K562 (cell line): ENCODE measurements around the gene ITPR1. TPM values are rescaled to one million over a fixed set of nuclear protein-coding genes. Genes with fewer than 3 reads are reported as not detected.
A peak's percentile ranks its signal among the peaks of the same experiment; 100 is the strongest.

Experiments used
- ATF3 ChIP-seq, 2 experiments: fragments of 450-650 bp in 1 of 2; sonication (generic) in 1 of 2; formaldehyde crosslinking in 1 of 2; IDR thresholded peaks in 1 of 2; conservative IDR thresholded peaks in 1 of 2; 2 replicates each; pipeline versions ENCODE4 v1.6.1 to v1.8.1; 2016 to 2023; ENCODE audit warnings: mild to moderate bottlenecking in 2 of 2, moderate library complexity in 2 of 2, inconsistent platforms in 1 of 2, missing genetic modification reagents in 1 of 2
- CCNT2 ChIP-seq: IDR thresholded peaks from 2 replicates; pipeline ENCODE4 v1.6.1; 2011; ENCODE audit warnings: borderline replicate concordance, low read depth, mild to moderate bottlenecking, moderate library complexity, mixed read lengths, low read length; ENCODE audit not compliant: insufficient read length; ENCODE audit errors: extremely low read depth
- ELF4 ChIP-seq: fragments of 450-650 bp; formaldehyde crosslinking; IDR thresholded peaks from 2 replicates; pipeline ENCODE4 v1.4.0; 2022; ENCODE audit warnings: missing genetic modification characterization
- ETV1 ChIP-seq: fragments of 450-650 bp; conservative IDR thresholded peaks from 2 replicates; pipeline ENCODE4 v1.6.1; 2016; ENCODE audit warnings: missing genetic modification characterization, control low read depth, low read depth, missing compliant biosample characterization
- KDM1A ChIP-seq, 2 experiments: fragments of 450-650 bp; IDR thresholded peaks; 2 replicates each; pipeline ENCODE4 v1.6.1; 2016; ENCODE audit warnings: mild to moderate bottlenecking in 2 of 2
- NONO ChIP-seq, 2 experiments: fragments of 200-400 bp in 1 of 2; fragments of 450-650 bp in 1 of 2; formaldehyde crosslinking in 1 of 2; IDR thresholded peaks; 2 replicates each; pipeline ENCODE4 v1.6.1; 2017; ENCODE audit warnings: low read depth in 2 of 2, mild to moderate bottlenecking in 2 of 2, moderate library complexity in 2 of 2, low read length in 1 of 2
- PHF8 ChIP-seq: fragments of 200-600 bp; sonication (generic); IDR thresholded peaks from 2 replicates; pipeline ENCODE4 v1.6.1; 2012; ENCODE audit warnings: mixed run types, mild to moderate bottlenecking, inconsistent platforms, low read length, moderate library complexity, borderline replicate concordance
- POU5F1 ChIP-seq: fragments of 150-350 bp; IDR thresholded peaks from 2 replicates; pipeline ENCODE4 v1.6.1; 2014; ENCODE audit warnings: borderline replicate concordance, low read length, low read depth, mild to moderate bottlenecking; ENCODE audit not compliant: partially characterized antibody
- SMAD2 ChIP-seq: fragments of 150-350 bp; IDR thresholded peaks from 2 replicates; pipeline ENCODE4 v1.6.1; 2014; ENCODE audit warnings: low read depth, mild to moderate bottlenecking, low read length
- SUPT5H ChIP-seq: fragments of 450-650 bp; IDR thresholded peaks from 2 replicates; pipeline ENCODE4 v1.6.1; 2016
- TAF7 ChIP-seq: fragments of 450-650 bp; IDR thresholded peaks from 2 replicates; pipeline ENCODE4 v1.6.1; 2016; ENCODE audit warnings: missing genetic modification characterization, missing compliant biosample characterization
- THRA ChIP-seq: fragments of 450-650 bp; IDR thresholded peaks from 2 replicates; pipeline ENCODE4 v1.6.1; 2017; ENCODE audit warnings: mild to moderate bottlenecking, moderate library complexity
- YY1 ChIP-seq, 3 experiments: IDR thresholded peaks; 2 replicates each; pipeline ENCODE4 v1.6.1; 2011; ENCODE audit warnings: low read length in 2 of 3, mild to moderate bottlenecking in 2 of 3, moderate library complexity in 2 of 3, borderline replicate concordance in 1 of 3, control low read depth in 1 of 3, low read depth in 1 of 3; ENCODE audit not compliant: insufficient read depth in 3 of 3, insufficient replicate concordance in 2 of 3, control insufficient read depth in 1 of 3, insufficient read length in 1 of 3; ENCODE audit errors: extremely low read depth in 1 of 3
- ZNF197 ChIP-seq: fragments of 200-800 bp; sonication (Bioruptor generic); IDR thresholded peaks from 2 replicates; pipeline ENCODE4 v1.6.1; 2016; ENCODE audit warnings: low read depth, missing genetic modification characterization, missing compliant biosample characterization
- ZNF24 ChIP-seq: fragments of 450-650 bp; IDR thresholded peaks from 2 replicates; pipeline ENCODE4 v1.6.1; 2016
- ZNF263 ChIP-seq: sonication (generic); formaldehyde crosslinking; IDR thresholded peaks from 2 replicates; pipeline ENCODE4 v1.8.0; 2022; ENCODE audit warnings: mild to moderate bottlenecking, missing genetic modification reagents, borderline replicate concordance
- ZNF277 ChIP-seq: fragments of 250-450 bp; sonication (Bioruptor Pico); IDR thresholded peaks from 2 replicates; pipeline ENCODE4 v1.8.0; 2022; ENCODE audit warnings: inconsistent platforms, mild to moderate bottlenecking, moderate library complexity, borderline replicate concordance
- ZNF280B ChIP-seq: fragments of 250-450 bp; sonication (Bioruptor Pico); IDR thresholded peaks from 2 replicates; pipeline ENCODE4 v1.5.1; 2021; ENCODE audit warnings: mild to moderate bottlenecking
- ZNF740 ChIP-seq, 3 experiments: fragments of 200-800 bp in 1 of 3; sonication (Bioruptor generic) in 1 of 3; sonication (generic) in 1 of 3; formaldehyde crosslinking in 1 of 3; IDR thresholded peaks; 2 replicates each; pipeline versions ENCODE4 v1.6.1 to v1.8.0; 2016 to 2022; ENCODE audit warnings: mild to moderate bottlenecking in 2 of 3, missing compliant biosample characterization in 2 of 3, missing genetic modification characterization in 2 of 3, missing genetic modification reagents in 1 of 3
- polyA plus RNA-seq, 8 experiments: library from polyadenylated mRNA; depleted of rRNA in 4 of 8; stranded (reverse) in 5 of 8; unstranded in 3 of 8; fragments of >200 nt; fragmentation: Nextera tagmentation in 2 of 8; fragmentation: Illumina TruSeq in 1 of 8; extraction: Ambion mirVana in 2 of 8; extraction: Trizol in 1 of 8; gene quantifications; 2 replicates each; pipeline versions ENCODE4 v1.2.1 to v1.2.3, GENCODE V29; 2011 to 2014; ENCODE audit warnings: inconsistent platforms in 1 of 8, missing spikeins in 1 of 8
- total RNA-seq, 7 experiments: library from RNA; depleted of rRNA in 6 of 7; stranded (reverse); fragments of >200 nt in 6 of 7; fragmentation: Illumina TruSeq in 2 of 7; extraction: Trizol in 2 of 7; gene quantifications; 2 replicates each; pipeline versions ENCODE4 v1.2.1 to v1.2.3, GENCODE V29; 2011 to 2021; ENCODE audit warnings: low replicate concordance in 1 of 7

Gene ITPR1
- total and polyA plus RNA-seq, 9 of the 15 experiments (the other 6 are each of a cell fraction or from before 2014, with no cell fraction given): 22.4 to 40.0 (median 27.4) TPM

- TF ChIP-seq YY1 (IDR thresholded peaks at IDR 0.05; ENCODE audit: borderline replicate concordance in 1 of 3, control insufficient read depth in 1 of 3, extremely low read depth in 1 of 3, insufficient read depth in 3 of 3, insufficient read length in 1 of 3, insufficient replicate concordance in 2 of 3, low read depth in 1 of 3, low read length in 2 of 3) (no peak), THRA (no peak), SUPT5H (no peak), ZNF740 (CRISPR knock-in tag; IDR thresholded peaks at IDR 0.05) (no peak), ZNF740 (tag; IDR thresholded peaks at IDR 0.05) (no peak), ELF4 (CRISPR knock-in tag) (no peak; the same call in 1 of the 2 replicates), SMAD2 (no peak), ETV1 (no peak), ZNF24 (no peak), ZNF197 (no peak), ATF3 (IDR thresholded peaks at IDR 0.05) (no peak), ATF3 (CRISPR knock-in tag; conservative IDR thresholded peaks at IDR 0.05) (no peak), KDM1A (IDR thresholded peaks at IDR 0.05) (no peak), TAF7 (peak; percentile 45; the same call in 1 of the 2 replicates), ZNF263 (CRISPR knock-in tag) (no peak), PHF8 (no peak), POU5F1 (no peak), ZNF280B (CRISPR knock-in tag) (no peak), ZNF277 (CRISPR knock-in tag) (no peak), NONO (IDR thresholded peaks at IDR 0.05; ENCODE audit: low read depth in 2 of 2, low read length in 1 of 2) (no peak), CCNT2 (no peak)
These were observed 251.5 kb downstream of the ITPR1 start (continued) for GRCh38 chr3:4744405-4745234.
